Lower leg skin (tissue), 4 donors: Measurements from ENCODE around the gene STAT6. TPM values are rescaled to one million over a fixed set of nuclear protein-coding genes. Genes with fewer than 3 reads are reported as not detected.
"Not testable (repeated sequence)": the region's sequence is repeated elsewhere in the genome, so short reads cannot be mapped to it uniquely, and the experiment has no call there.

Experiments used
- DNase-seq, 2 donors: peaks; one replicate each; pipeline ENCODE4 v3.0.0-alpha.2; 2019; ENCODE audit warnings: low spot score in 2 of 2
- H3K4me3 ChIP-seq: fragments of 200-600 bp; sonication (generic); 2 replicates; pipeline ENCODE4 v1.5.1; 2017; ENCODE audit warnings: mild to moderate bottlenecking, low read depth; ENCODE audit not compliant: poor library complexity, severe bottlenecking
- POLR2A ChIP-seq, 2 donors: fragments of 450-650 bp; IDR thresholded peaks; one replicate each; pipeline ENCODE4 v1.6.1; 2016 to 2017; ENCODE audit warnings: antibody characterized with exemption in 2 of 2, mild to moderate bottlenecking in 1 of 2, moderate library complexity in 1 of 2
- WGBS, 2 donors: methylation state at CpG; one replicate each; pipeline ENCODE4 v1.1.5; 2018; 5-methylcytosine and 5-hydroxymethylcytosine counted together
- intact Hi-C: fragments of 100-400 bp; cut with DNase I; formaldehyde crosslinking; loops from one replicate; pipeline ENCODE4 v1.15.0; 2023; ENCODE audit warnings: low total_unique reads
- total RNA-seq, 4 donors: library from RNA; depleted of rRNA; stranded (reverse); fragments of >200 nt; gene quantifications; one replicate each; pipeline ENCODE4 v1.1.0, GENCODE V29; 2016
- TF ChIP-seq, protein P1 (sequence below), 3 donors: fragments of 450-650 bp; IDR thresholded peaks; one replicate each; pipeline ENCODE4 v1.5.1; 2016; ENCODE audit warnings: antibody characterized with exemption in 3 of 3, mild to moderate bottlenecking in 3 of 3, moderate library complexity in 2 of 3

The STAT6 gene
- total RNA-seq, 4 donors from 2014 or later: 105 to 210 (median 129) TPM

DNA sequence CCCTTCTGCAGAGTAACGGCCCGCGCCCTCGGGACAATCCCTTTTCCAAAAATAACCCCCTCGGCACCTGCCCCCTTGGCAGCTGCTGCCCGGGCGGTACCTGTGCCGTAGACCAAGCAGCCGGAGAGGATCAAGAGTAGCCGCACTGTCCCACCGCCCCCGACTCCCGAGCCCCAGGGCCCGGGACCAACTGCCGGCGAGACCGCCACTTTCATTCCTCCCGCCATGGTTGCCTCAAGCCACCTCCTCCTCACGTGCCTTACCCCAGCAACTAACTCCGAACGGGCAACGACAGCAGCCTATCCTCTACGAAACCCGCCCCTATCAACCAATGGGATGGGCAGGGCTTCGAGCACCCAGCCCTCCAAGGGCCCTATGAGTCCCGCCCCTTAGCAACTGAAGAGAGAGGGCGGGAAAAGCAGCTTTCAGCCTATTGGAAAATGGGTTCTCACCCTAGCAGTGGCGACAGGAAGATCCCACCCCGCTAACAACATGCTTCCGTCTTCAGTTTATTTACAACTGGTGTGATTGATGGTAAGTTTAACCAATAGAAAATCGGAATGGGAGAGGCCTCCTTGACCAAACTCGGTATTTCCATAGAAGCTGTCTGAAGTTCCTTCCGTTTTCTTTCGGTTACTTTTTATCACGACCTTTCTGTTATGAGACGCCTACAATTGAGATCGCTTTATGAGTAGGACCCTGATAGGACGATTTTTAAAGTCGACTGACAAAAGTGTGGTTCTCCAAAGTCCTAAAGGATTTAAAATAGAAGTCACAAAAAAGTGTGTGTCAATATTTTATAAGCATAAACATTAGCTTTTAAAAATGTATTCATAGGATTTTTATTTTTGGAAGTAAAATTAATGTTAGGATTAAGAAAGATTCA lies 32.4 kb downstream of the STAT6 start, which contains the start of gene NEMP1:
Gene NEMP1, minus strand, starts transcription at position 273 of the 886 bp plus-strand sequence. Its CDS starts 46 bp downstream, at position 227.
- WGBS, 2 donors: 0 to 1% methylated on average over 35 to 38 of the region's 39 CpGs
- DNase-seq: peak; percentile 99
- TF ChIP-seq POLR2A (IDR thresholded peaks at IDR 0.05): no peak
- TF ChIP-seq, protein P1, sequence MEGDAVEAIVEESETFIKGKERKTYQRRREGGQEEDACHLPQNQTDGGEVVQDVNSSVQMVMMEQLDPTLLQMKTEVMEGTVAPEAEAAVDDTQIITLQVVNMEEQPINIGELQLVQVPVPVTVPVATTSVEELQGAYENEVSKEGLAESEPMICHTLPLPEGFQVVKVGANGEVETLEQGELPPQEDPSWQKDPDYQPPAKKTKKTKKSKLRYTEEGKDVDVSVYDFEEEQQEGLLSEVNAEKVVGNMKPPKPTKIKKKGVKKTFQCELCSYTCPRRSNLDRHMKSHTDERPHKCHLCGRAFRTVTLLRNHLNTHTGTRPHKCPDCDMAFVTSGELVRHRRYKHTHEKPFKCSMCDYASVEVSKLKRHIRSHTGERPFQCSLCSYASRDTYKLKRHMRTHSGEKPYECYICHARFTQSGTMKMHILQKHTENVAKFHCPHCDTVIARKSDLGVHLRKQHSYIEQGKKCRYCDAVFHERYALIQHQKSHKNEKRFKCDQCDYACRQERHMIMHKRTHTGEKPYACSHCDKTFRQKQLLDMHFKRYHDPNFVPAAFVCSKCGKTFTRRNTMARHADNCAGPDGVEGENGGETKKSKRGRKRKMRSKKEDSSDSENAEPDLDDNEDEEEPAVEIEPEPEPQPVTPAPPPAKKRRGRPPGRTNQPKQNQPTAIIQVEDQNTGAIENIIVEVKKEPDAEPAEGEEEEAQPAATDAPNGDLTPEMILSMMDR (IDR thresholded peaks at IDR 0.05): no peak
- intact Hi-C loops: no loop called here
- H3K4me3 ChIP-seq: peak within 1 kb of the TSS; percentile 57

DNA sequence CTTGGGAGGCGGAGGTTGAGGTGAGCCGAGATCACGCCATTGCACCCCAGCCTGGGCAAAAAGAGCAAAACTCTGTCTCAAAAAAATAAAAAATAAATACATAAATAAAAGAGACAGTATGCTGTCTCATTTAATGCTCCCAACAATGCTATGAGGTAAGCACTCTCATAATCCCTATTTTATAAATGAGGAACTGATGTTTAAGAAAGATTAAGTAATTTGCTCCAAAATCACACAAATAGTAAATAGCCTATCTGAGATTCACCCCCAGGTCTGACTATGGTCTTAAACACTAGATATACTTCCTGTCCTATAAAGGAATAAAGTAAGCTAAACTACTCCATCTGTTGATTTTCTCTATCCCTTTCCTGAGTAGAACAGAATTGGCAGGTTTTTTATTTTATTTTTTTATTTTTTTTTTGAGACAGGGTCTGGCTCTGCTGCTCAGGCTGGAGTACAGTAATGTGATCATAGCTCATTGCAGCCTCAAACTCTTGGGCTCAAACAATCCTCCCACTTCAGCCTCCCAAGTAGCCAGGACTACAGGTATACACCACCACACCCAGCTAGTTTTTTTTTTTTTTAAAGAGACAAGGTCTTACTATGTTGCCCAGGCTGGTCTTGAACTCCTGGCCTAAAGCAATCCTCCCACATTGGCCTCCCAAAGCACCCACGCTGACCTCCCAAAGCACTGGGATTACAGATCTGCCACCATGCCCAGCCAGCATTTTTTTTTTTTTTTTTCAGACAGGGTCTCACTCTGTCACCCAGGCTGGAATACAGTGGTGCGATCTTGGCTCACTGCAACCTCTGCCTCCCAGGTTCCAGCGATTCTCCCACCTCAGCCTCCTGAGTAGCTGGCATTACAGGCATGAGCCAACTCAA lies 37.4 kb downstream of the STAT6 start:
- intact Hi-C loops: loop anchor here (2.0 kb wide), 1 partner anchor 109 kb away; no protein-coding TSS in a partner anchor
- WGBS, 2 donors: 80 to 82% methylated on average over 6 of the region's 6 CpGs
- H3K4me3 ChIP-seq, DNase-seq: not testable (repeated sequence)

DNA sequence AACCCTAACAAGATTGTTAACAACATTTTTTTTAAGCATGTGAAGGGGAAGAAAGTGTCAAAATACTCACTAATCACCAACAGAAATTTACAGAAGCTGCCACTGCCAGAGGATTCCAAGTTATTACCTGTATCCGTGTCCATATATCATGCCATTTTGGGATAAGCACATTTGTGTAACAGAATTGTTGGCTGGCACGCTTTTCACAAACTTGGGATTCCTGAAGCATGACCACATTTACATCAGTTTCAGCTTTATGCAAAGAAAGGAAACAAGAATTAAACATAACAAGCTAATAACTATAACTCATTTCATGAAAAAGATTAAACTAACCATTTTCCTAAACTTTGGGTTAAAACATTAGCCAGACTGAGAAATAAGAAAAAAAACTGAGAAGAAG lies 38.5 kb downstream of the STAT6 start:
- no peak for TF ChIP-seq POLR2A (IDR thresholded peaks at IDR 0.05)
- TF ChIP-seq, protein P1 (IDR thresholded peaks at IDR 0.05): no peak
- 42 to 51% methylated on average over 2 of the region's 2 CpGs for WGBS, 2 donors
- intact Hi-C loops: loop anchor here (2.0 kb wide), 1 partner anchor 110 kb away; no protein-coding TSS in a partner anchor
- DNase-seq: no peak
- H3K4me3 ChIP-seq: no peak overlapping the region

DNA sequence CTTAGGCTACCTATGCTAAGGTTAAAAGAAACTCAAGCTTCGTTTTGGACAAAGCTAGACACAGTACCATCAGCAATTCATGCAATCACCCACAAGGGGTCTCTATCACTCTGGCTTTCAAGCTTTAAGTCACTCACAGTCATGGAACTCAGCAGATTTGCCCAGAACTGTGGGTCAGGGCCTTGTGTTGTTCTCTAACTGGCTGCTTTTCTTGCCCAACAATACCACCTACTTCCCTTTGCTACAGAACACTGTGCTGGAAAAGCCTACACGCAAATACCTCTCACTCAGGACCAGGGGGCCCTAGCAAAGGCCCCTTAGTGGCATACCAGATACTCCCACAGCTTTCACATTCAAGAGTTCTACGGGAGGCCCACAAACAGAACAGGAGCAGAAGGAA lies 41.6 kb downstream of the STAT6 start:
- 35 to 38% methylated on average over 3 of the region's 3 CpGs for WGBS, 2 donors
- no peak overlapping the region for H3K4me3 ChIP-seq
- intact Hi-C loops: loop anchor here (5.0 kb wide), 2 partner anchors 43 to 62 kb away; partner anchors contain the start of genes STAT6 and ZBTB39
- TF ChIP-seq POLR2A (IDR thresholded peaks at IDR 0.05): no peak
- TF ChIP-seq, protein P1 (IDR thresholded peaks at IDR 0.05): peak in 2 of 3 donors; percentile 14 to 86
- peak in 1 of 2 donors; percentile 76 for DNase-seq

DNA sequence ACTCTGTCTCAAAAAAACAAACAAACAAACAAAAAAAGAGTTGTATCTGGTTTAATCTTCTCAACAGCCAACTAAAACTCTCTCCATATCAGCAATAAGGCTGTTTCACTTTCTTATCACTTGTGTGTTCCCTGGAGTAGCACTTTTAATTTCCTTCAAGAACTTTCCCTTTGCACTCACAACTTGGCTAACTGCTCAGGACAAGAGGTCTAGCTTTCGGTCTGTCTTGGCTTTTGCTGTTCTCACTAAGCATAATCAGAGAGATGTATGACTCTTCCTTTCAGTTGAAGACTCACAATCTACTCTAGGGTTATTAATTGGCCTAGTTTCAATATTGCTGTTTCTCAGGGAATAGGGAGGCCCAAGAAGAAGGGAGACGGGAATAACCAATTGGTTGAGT lies 44.9 kb downstream of the STAT6 start:
- TF ChIP-seq, protein P1 (IDR thresholded peaks at IDR 0.05): no peak
- TF ChIP-seq POLR2A (IDR thresholded peaks at IDR 0.05): no peak
- 88 to 89% methylated on average over 2 of the region's 2 CpGs for WGBS, 2 donors
- H3K4me3 ChIP-seq: no peak overlapping the region
- intact Hi-C loops: loop anchor here (5.0 kb wide), 2 partner anchors 46 to 59 kb away; partner anchors contain the start of genes STAT6 and ZBTB39
- DNase-seq: no peak
